Heart left ventricle (tissue), 16 donors: ENCODE results near the gene GLTPD2. TPM values are rescaled to one million over a fixed set of nuclear protein-coding genes. Genes with fewer than 3 reads are reported as not detected.

Experiments
- ATAC-seq, 4 donors: fragments of 200-7000 bp; cut with Tn5 transposase; one replicate each; pipeline ENCODE4 v1.9.1; 2020 to 2022; ENCODE audit warnings: moderate library complexity in 4 of 4, mild to moderate bottlenecking in 3 of 4, moderate number of reproducible peaks in 1 of 4
- DNase-seq, 5 donors: peaks; one replicate each; pipeline ENCODE4 v3.0.0-alpha.2; 2020
- H3K27ac ChIP-seq, 12 donors: fragments of 200-600 bp; sonication (generic) in 4 of 12; one replicate each; pipeline versions ENCODE4 v1.5.0 to v1.8.0; 2016 to 2022; ENCODE audit warnings: mild to moderate bottlenecking in 2 of 12
- H3K27me3 ChIP-seq, 9 donors: fragments of 200-600 bp; sonication (generic) in 2 of 9; one replicate each; pipeline versions ENCODE4 v1.5.1 to v1.8.0; 2016 to 2022; ENCODE audit warnings: mild to moderate bottlenecking in 3 of 9
- H3K36me3 ChIP-seq, 9 donors: fragments of 200-600 bp; sonication (generic) in 2 of 9; one replicate each; pipeline versions ENCODE4 v1.5.0 to v1.8.0; 2018 to 2022; ENCODE audit warnings: mild to moderate bottlenecking in 2 of 9
- H3K4me1 ChIP-seq, 12 donors: fragments of 200-600 bp; sonication (generic) in 4 of 12; one replicate each; pipeline versions ENCODE4 v1.5.0 to v1.8.0; 2016 to 2022; ENCODE audit warnings: mild to moderate bottlenecking in 3 of 12
- H3K4me3 ChIP-seq, 12 donors: fragments of 200-600 bp; sonication (generic) in 4 of 12; one replicate each; pipeline versions ENCODE4 v1.5.0 to v1.8.0; 2017 to 2022; ENCODE audit warnings: mild to moderate bottlenecking in 9 of 12, moderate library complexity in 4 of 12
- H3K9me3 ChIP-seq, 12 donors: fragments of 200-600 bp; sonication (generic) in 4 of 12; one replicate each; pipeline versions ENCODE4 v1.5.0 to v1.8.0; 2016 to 2022; ENCODE audit warnings: mild to moderate bottlenecking in 1 of 12
- CTCF ChIP-seq, 12 donors: fragments of 200-600 bp; sonication (generic) in 4 of 12; IDR thresholded peaks; one replicate each; pipeline versions ENCODE4 v1.5.0 to v1.8.0; 2018 to 2022; ENCODE audit warnings: antibody characterized with exemption in 12 of 12, mild to moderate bottlenecking in 5 of 12
- POLR2A ChIP-seq, 2 donors: fragments of 450-650 bp; IDR thresholded peaks; one replicate each; pipeline ENCODE4 v1.6.1; 2017; ENCODE audit warnings: antibody characterized with exemption in 2 of 2, mild to moderate bottlenecking in 2 of 2, moderate library complexity in 2 of 2
- WGBS, 4 donors: extraction: QIAGEN DNeasy Blood & Tissue Kit in 2 of 4; methylation state at CpG; one replicate each; pipeline versions ENCODE4 v1.1.5 to v1.1.7; 2013 to 2018; 5-methylcytosine and 5-hydroxymethylcytosine counted together
- intact Hi-C, 10 donors: fragments of 100-400 bp; cut with DNase I; formaldehyde crosslinking; loops; one replicate each; pipeline versions ENCODE4 v1.11.1 to v1.14.2; 2022
- polyA plus RNA-seq, 2 donors: library from polyadenylated mRNA; stranded (reverse); fragments of 200-250 nt; gene quantifications; one replicate each; pipeline ENCODE4 v1.2.3, GENCODE V29; 2013
- total RNA-seq, 9 donors: library from RNA; depleted of rRNA in 2 of 9; stranded (reverse); fragments of >200 nt in 2 of 9; fragmentation: NEBNext Ultra II Directional in 3 of 9; extraction: Animal tissue kit (Norgen Biotek cat#: 25700) in 3 of 9; gene quantifications; one replicate each; pipeline versions ENCODE4 v1.1.0 to v1.2.4, GENCODE V29; 2016 to 2023
- donor health status: ischemic (EF 13 %, LVEDD 7.1; RV severe dilation, severe dysfunction).
- donor health status: healthy with polysubstance abuse.
- donor health status: DM: no; HTN: yes; CAD: no.
- donor health status: DM: no; HTN: no; CAD: no.
- donor health status: ischemic (EF 25% LVEDD 6.9; RV normal size, moderate dysfunction).
- donor health status: ischemic (EF 25% LVEDD 5.7; RV mildly dilated, moderate dysfunction).
- donor health status: healthy.
- donor health status: DM: yes; HTN: yes; CAD: no.
- donor health status: ischemic (EF 35%, LVEDD 5.7; RV mildly dilated, moderate dysfunction).
- donor health status: nonischemic (EF 11% LVEDD 7.7; RV severe dilation, severe dysfunction).
- donor health status: DM: yes; HTN: yes; CAD: no.
- donor health status: PGD.
- donor health status: ischemic (EF 29% LVEDD 5.4; RV normal size, mild dysfunction).
- donor health status: nonischemic (EF 23%, LVEDD 6.1; RV moderate dilation, normal function).

Gene GLTPD2
- total and polyA plus RNA-seq, 11 donors, result not detected

- no peak overlapping the region for H3K4me3 ChIP-seq
- peaks cover 0 to 61% (median 35%) of the 10 kb centered on the region in 9 donors for H3K36me3 ChIP-seq
- H3K27ac ChIP-seq, result peak overlapping the region in 9 of 12 donors; percentile 16 to 63 (median 38)
- ATAC-seq, result peak; percentile 69 to 81 (median 74)
- 62 to 75% (median 69%) methylated on average over 7 of the region's 7 CpGs for WGBS, 4 donors
- H3K9me3 ChIP-seq, result no peaks in the 10 kb centered on the region
- TF ChIP-seq CTCF (IDR thresholded peaks at IDR 0.05), result no peak
- no peak for TF ChIP-seq POLR2A (IDR thresholded peaks at IDR 0.05)
- intact Hi-C loops, result no loop called here
- DNase-seq, result peak in 1 of 5 donors; percentile 29
- H3K4me1 ChIP-seq, result peaks cover 5 to 23% (median 11%) of the 10 kb centered on the region in 12 donors
- no peaks in the 10 kb centered on the region for H3K27me3 ChIP-seq
These were observed 23.9 kb downstream of the GLTPD2 start for GRCh38 chr17:4812690-4813089.

- ATAC-seq, result no peak
- H3K4me1 ChIP-seq, result peaks cover 0 to 8% (median 0%) of the 10 kb centered on the region in 12 donors
- 87 to 91% (median 89%) methylated on average over 7 of the region's 7 CpGs for WGBS, 4 donors
- no peak overlapping the region for H3K27ac ChIP-seq
- TF ChIP-seq CTCF (IDR thresholded peaks at IDR 0.05) (no peak), POLR2A (IDR thresholded peaks at IDR 0.05) (no peak)
- H3K27me3 ChIP-seq, result no peaks in the 10 kb centered on the region
- H3K36me3 ChIP-seq, result peaks cover 0 to 73% (median 36%) of the 10 kb centered on the region in 9 donors
- H3K9me3 ChIP-seq, result no peaks in the 10 kb centered on the region
- no peak overlapping the region for H3K4me3 ChIP-seq
- no peak for DNase-seq
- intact Hi-C loops, result no loop called here
These were observed 26.4 kb downstream of the GLTPD2 start for GRCh38 chr17:4815043-4815675.

- H3K36me3 ChIP-seq, result peaks cover 0 to 72% (median 35%) of the 10 kb centered on the region in 9 donors
These were observed 28.1 kb downstream of the GLTPD2 start for GRCh38 chr17:4816826-4817225.

More at GRCh38 chr17:4816826-4817225, 28.1 kb downstream of the GLTPD2 start:
- no peak for TF ChIP-seq POLR2A (IDR thresholded peaks at IDR 0.05)
- no peak for TF ChIP-seq CTCF (IDR thresholded peaks at IDR 0.05)
- H3K4me1 ChIP-seq, result peaks cover 0 to 5% (median 0%) of the 10 kb centered on the region in 12 donors
- intact Hi-C loops, result no loop called here
- H3K27me3 ChIP-seq, result no peaks in the 10 kb centered on the region
- DNase-seq (peak in 1 of 5 donors; percentile 10), ATAC-seq (no peak)
- H3K9me3 ChIP-seq, result no peaks in the 10 kb centered on the region
- H3K4me3 ChIP-seq, result no peak overlapping the region
- H3K27ac ChIP-seq, result no peak overlapping the region
- WGBS, 4 donors, result 92 to 95% (median 94%) methylated on average over 12 to 13 of the region's 13 CpGs
